ENCODE results near the gene THSD1.

Gene THSD1

DNA sequence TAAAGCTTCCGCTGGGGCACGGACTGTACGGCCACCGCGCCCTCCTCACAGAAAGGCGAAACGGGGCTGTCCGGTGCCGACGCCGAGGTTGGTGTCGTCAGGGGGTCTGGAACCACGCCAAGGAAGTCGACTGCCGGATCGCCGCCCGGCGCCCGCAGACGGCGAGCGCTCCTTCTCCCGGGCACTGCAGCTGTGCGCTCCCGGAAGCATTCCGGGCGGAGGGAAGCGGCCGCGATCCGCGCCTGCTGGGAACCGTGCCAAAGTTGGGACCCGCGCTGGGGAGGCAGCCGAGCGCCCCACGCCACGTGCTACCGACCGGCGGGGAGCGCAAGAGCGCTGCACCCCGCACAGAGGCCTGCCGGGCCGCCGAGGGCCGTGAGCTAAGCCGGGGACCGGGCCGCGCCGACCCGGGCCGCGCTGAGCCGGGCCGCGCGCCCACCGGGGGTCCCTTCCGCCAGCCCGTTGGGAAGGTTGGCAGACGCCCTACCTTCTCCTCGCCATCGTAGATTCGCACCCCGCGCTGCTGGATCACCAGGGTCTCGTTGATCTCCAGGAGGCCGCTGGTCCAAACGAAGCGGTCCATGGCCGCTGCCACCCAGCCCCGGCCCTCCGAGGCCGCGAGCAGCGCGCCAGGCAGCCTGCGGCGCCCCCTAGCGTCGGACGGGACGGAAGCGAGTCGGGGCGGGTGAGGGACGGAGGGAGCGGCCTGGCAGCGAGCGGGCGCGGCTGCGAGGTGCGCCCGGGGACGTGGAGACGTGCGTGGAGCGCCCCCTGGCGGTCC, 44.2 kb upstream of the THSD1 start, which contains the start of gene VPS36:
VPS36 (minus strand) TSS at position 623 of the 781 bp plus-strand sequence; CDS start at position 583, 40 bp downstream.
- no peak for DNase-seq (ENCODE audit: low read depth, low spot score)
- Histone ChIP-seq H3K27ac (peak within 1 kb of the TSS; percentile 89), H3K9me3 (ENCODE audit: low read depth, low read length) (no peaks in the 10 kb centered on the region)

DNA sequence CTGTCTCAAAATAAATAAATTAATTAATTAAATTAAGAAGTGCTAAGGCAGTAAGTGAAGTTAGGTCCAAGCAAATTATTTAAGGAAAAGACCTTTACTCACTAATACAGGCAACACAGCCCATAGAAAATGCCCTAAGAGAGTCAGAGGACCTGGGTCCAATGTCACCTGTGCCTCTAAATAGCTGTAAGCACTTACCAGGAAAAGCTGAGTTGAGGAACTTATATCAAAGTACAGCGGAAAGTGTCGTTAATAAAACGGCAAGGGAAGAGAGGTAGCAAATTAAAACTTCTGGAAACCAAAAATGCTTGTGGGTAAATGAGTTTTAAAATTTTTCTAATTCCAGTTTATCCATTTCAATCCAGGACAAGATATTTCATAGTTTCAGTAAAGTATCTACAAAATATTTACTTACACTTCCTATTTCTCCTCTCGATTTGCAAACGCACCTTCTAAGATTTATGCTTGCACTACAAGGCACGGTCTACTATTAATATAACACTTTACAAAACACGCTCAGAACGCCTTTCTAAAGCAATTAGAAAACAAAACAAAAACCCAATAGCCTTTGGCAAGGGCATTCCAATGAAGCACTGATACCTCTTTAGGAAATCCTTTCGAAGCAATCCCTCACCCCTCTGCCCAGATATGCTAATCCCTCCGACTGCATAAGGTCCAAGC, 43.5 kb upstream of the THSD1 start:
- Histone ChIP-seq H3K27ac (peak overlapping the region; percentile 89), H3K9ac (ENCODE audit: insufficient read length) (peak overlapping the region; percentile 98)
- no peak for TF ChIP-seq FOXP2 (optimal IDR thresholded peaks at IDR 0.05; ENCODE audit: control extremely low read depth, extremely low read length, insufficient read depth)
- no peak for TF ChIP-seq EZH2 (IDR thresholded peaks at IDR 0.05)
- TF ChIP-seq POLR2AphosphoS5 (IDR thresholded peaks at IDR 0.05; ENCODE audit: borderline replicate concordance, low read depth, low read length), result no peak

More for the DNA sequence above, 44.2 kb upstream of the THSD1 start, which contains the start of gene VPS36:
- peak within 1 kb of the TSS; percentile 98 for H3K9ac ChIP-seq (ENCODE audit: insufficient read length)
- H3K36me3 ChIP-seq (ENCODE audit: insufficient read depth, low read length), result peaks cover 5% of the 10 kb centered on the region
- TF ChIP-seq FOXP2 (optimal IDR thresholded peaks at IDR 0.05; ENCODE audit: control extremely low read depth, extremely low read length, insufficient read depth) (peak; percentile 58), EZH2 (IDR thresholded peaks at IDR 0.05) (no peak), POLR2AphosphoS5 (IDR thresholded peaks at IDR 0.05; ENCODE audit: borderline replicate concordance, low read depth, low read length) (peak; percentile 80)
- peak within 1 kb of the TSS; percentile 94 for H3K4me3 ChIP-seq

DNA sequence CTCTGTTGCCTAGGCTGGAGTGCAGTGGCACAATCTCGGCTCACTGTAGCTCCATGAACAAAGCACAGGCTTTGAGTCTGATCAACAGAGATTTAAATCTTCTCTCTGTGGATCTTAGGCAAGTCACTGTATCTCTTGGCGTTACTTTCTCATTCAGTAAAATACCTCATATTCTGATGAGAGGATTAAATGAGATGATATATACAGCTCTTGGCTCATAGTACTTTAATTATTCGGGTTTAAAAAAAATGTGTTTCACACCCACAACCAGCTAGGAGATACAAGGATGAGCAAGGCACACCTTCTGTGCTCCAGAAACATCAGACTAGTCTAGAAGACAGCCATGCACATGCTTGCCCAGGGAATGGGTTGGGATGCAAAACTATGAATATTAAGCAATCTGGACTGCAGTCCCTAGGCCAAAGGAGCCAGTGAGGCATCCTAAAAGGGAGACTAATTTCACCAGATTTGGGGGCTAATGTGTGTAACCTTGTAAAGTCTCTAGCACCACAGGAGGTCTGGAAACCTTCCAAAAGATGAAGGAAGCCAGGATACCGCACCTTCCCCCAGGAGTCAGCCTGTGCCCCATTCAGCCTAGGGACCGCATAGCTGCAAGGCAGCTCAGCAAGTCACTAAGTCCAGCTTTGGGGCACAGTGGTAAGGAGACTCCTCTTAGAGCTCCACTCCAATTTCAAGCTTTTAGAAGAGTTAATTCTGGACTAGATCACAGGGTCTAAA, 42.0 kb upstream of the THSD1 start:
- Histone ChIP-seq H3K9me3 (ENCODE audit: low read depth, low read length) (no peaks in the 10 kb centered on the region), H3K27ac (0 out of 2 replicates have a peak overlapping the region, but pooled peaks have one; percentile 36), H3K36me3 (ENCODE audit: insufficient read depth, low read length) (peaks cover 12% of the 10 kb centered on the region), H3K9ac (ENCODE audit: insufficient read length) (no peak overlapping the region), H3K4me3 (peak overlapping the region; percentile 94)
- no peak for TF ChIP-seq POLR2AphosphoS5 (IDR thresholded peaks at IDR 0.05; ENCODE audit: borderline replicate concordance, low read depth, low read length)
- TF ChIP-seq EZH2 (IDR thresholded peaks at IDR 0.05), result no peak
- TF ChIP-seq FOXP2 (optimal IDR thresholded peaks at IDR 0.05; ENCODE audit: control extremely low read depth, extremely low read length, insufficient read depth), result no peak
- DNase-seq (ENCODE audit: low read depth, low spot score), result no peak

More for the DNA sequence above, 43.5 kb upstream of the THSD1 start:
- Histone ChIP-seq H3K4me3 (peak overlapping the region; percentile 94), H3K9me3 (ENCODE audit: low read depth, low read length) (no peaks in the 10 kb centered on the region), H3K36me3 (ENCODE audit: insufficient read depth, low read length) (peaks cover 12% of the 10 kb centered on the region)
- no peak for DNase-seq (ENCODE audit: low read depth, low spot score)

DNA sequence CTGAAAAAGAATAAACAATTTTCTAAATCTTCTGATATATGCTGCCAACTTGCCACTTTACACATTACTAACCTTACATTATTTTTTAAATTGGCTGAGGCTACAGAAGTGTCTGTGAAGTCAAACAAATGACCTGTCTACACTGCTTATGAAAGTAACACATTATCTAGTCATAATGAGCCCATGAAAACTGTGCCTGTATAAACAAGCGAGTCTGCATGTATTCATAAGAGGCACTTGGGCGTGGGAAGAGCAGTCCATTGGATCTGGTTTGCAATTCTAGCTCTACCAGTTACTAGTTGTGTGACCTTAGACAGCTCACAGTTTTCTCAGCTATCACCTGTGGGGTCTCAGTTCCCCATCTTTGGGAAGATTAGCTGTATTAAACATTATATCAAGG, 41.4 kb upstream of the THSD1 start:
- Histone ChIP-seq H3K27ac (peak overlapping the region; percentile 44; the same call in 1 of the 2 replicates), H3K9ac (ENCODE audit: insufficient read length) (no peak overlapping the region), H3K36me3 (ENCODE audit: insufficient read depth, low read length) (peaks cover 14% of the 10 kb centered on the region), H3K4me3 (no peak overlapping the region), H3K9me3 (ENCODE audit: low read depth, low read length) (no peaks in the 10 kb centered on the region)
- DNase-seq (ENCODE audit: low read depth, low spot score), result no peak
- TF ChIP-seq POLR2AphosphoS5 (IDR thresholded peaks at IDR 0.05; ENCODE audit: borderline replicate concordance, low read depth, low read length), result no peak
- no peak for TF ChIP-seq EZH2 (IDR thresholded peaks at IDR 0.05)
- no peak for TF ChIP-seq FOXP2 (optimal IDR thresholded peaks at IDR 0.05; ENCODE audit: control extremely low read depth, extremely low read length, insufficient read depth)

DNA sequence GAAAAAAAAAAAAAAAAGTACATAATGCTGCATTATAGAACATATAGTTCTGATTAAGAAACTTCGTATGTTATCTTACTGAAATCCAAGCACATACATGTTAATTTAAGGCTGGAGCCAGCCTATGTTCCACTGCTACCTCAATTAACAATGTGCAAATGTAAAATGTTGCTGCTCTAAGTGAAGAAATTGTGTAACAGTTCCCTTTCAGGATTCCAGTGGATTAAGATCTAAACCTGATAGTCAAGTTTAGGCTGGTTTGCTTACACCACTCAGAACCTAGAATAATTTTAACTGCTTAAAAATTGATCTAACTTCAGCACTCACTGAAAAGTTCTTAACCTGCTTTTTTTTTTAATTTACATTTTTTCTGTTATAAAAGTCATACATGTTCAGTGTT, 40.3 kb upstream of the THSD1 start:
- no peak for DNase-seq (ENCODE audit: low read depth, low spot score)
- TF ChIP-seq POLR2AphosphoS5 (IDR thresholded peaks at IDR 0.05; ENCODE audit: borderline replicate concordance, low read depth, low read length) (no peak), FOXP2 (optimal IDR thresholded peaks at IDR 0.05; ENCODE audit: control extremely low read depth, extremely low read length, insufficient read depth) (no peak), EZH2 (IDR thresholded peaks at IDR 0.05) (no peak)
- Histone ChIP-seq H3K27ac (0 out of 2 replicates have a peak overlapping the region, but pooled peaks have one; percentile 34), H3K4me3 (no peak overlapping the region), H3K9ac (ENCODE audit: insufficient read length) (no peak overlapping the region), H3K9me3 (ENCODE audit: low read depth, low read length) (no peaks in the 10 kb centered on the region), H3K36me3 (ENCODE audit: insufficient read depth, low read length) (peaks cover 23% of the 10 kb centered on the region)

DNA sequence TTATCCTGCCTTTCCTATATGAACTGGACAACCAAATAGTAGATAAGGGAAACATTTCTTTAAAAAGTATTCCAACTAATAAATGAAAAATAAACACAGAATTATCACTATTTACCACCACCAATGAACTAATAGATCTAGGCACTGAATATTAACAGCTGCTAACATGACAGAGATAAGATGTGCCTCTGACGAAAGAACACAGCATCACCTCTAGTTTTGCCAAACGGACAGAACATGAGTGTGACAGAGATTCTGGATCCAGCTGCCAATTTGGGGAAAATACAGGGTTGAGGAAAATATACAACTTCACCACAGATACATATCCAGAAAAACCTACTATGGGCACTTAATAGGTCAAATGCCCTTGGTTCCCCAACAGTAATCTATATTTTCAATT, 26.5 kb upstream of the THSD1 start:
- no peak for TF ChIP-seq POLR2AphosphoS5 (IDR thresholded peaks at IDR 0.05; ENCODE audit: borderline replicate concordance, low read depth, low read length)
- no peak for TF ChIP-seq FOXP2 (optimal IDR thresholded peaks at IDR 0.05; ENCODE audit: control extremely low read depth, extremely low read length, insufficient read depth)
- no peak for TF ChIP-seq EZH2 (IDR thresholded peaks at IDR 0.05)
- H3K36me3 ChIP-seq (ENCODE audit: insufficient read depth, low read length), result peaks cover 50% of the 10 kb centered on the region
- no peak overlapping the region for H3K9ac ChIP-seq (ENCODE audit: insufficient read length)
- H3K9me3 ChIP-seq (ENCODE audit: low read depth, low read length), result no peaks in the 10 kb centered on the region
- H3K27ac ChIP-seq, result no peak overlapping the region
- no peak overlapping the region for H3K4me3 ChIP-seq
- DNase-seq (ENCODE audit: low read depth, low spot score), result no peak

DNA sequence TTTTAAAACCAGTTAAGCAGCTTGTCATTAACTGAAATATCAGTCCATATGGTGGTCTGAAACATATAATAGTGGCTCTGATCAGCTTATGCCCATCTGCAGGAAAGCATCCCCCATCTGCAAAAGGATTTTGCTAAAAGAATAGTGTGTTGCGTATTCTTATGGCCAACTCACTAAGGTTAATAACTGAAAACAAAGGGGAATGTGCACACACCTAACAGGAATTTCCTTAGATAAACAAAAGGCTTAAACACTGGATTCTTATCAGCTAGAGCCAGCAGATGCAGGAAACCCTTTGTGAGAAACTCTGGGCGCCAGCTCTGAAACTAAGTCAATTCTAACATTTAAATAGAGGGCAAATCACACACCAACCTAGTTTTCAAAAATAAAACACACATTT, 22.3 kb upstream of the THSD1 start:
- Histone ChIP-seq H3K4me3 (no peak overlapping the region), H3K9ac (ENCODE audit: insufficient read length) (no peak overlapping the region), H3K36me3 (ENCODE audit: insufficient read depth, low read length) (peaks cover 48% of the 10 kb centered on the region), H3K9me3 (ENCODE audit: low read depth, low read length) (no peaks in the 10 kb centered on the region), H3K27ac (no peak overlapping the region)
- DNase-seq (ENCODE audit: low read depth, low spot score), result no peak
- no peak for TF ChIP-seq EZH2 (IDR thresholded peaks at IDR 0.05)
- no peak for TF ChIP-seq POLR2AphosphoS5 (IDR thresholded peaks at IDR 0.05; ENCODE audit: borderline replicate concordance, low read depth, low read length)
- no peak for TF ChIP-seq FOXP2 (optimal IDR thresholded peaks at IDR 0.05; ENCODE audit: control extremely low read depth, extremely low read length, insufficient read depth)

DNA sequence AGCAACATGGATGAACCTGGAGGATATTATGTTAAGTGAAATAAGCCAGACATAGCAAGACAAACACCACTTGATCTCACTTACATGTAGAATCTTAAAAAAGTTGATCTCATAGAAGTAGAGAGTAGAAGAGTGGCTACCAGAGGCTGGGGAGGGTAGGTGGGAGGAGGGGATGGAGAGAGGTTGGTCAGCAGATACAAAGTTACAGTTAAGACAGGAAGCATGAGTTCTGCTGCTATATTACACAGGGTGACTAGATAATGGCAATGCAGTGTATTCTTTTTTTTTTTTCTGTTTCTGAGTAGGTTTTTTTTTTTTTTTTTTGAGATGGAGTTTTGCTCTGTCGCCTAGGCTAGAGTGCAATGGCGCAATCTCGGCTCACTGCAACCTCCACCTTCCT, 15.2 kb upstream of the THSD1 start:
- TF ChIP-seq EZH2 (IDR thresholded peaks at IDR 0.05) (no peak), FOXP2 (optimal IDR thresholded peaks at IDR 0.05; ENCODE audit: control extremely low read depth, extremely low read length, insufficient read depth) (no peak), POLR2AphosphoS5 (IDR thresholded peaks at IDR 0.05; ENCODE audit: borderline replicate concordance, low read depth, low read length) (no peak)
- Histone ChIP-seq H3K4me3 (no peak overlapping the region), H3K36me3 (ENCODE audit: insufficient read depth, low read length) (peaks cover 55% of the 10 kb centered on the region), H3K27ac (no peak overlapping the region), H3K9ac (ENCODE audit: insufficient read length) (no peak overlapping the region), H3K9me3 (ENCODE audit: low read depth, low read length) (no peaks in the 10 kb centered on the region)
- no peak for DNase-seq (ENCODE audit: low read depth, low spot score)
